Fibroblast of villous mesenchyme (primary cell): ENCODE data around the gene PUDP. TPM values are rescaled to one million over a fixed set of nuclear protein-coding genes. Genes with fewer than 3 reads are reported as not detected.

Experiments
- DNase-seq: peaks from one replicate; pipeline ENCODE4 v3.0.0-alpha.2; 2010; ENCODE audit warnings: low read depth
- H3K4me3 ChIP-seq: 2 replicates; pipeline ENCODE4 v1.5.1; 2011; ENCODE audit warnings: low read depth, mild to moderate bottlenecking, low read length
- CTCF ChIP-seq: IDR thresholded peaks from 2 replicates; pipeline ENCODE4 v1.5.1; 2012; ENCODE audit warnings: low read depth, mild to moderate bottlenecking, low read length; ENCODE audit not compliant: insufficient read depth
- total RNA-seq: library from RNA; depleted of rRNA; stranded (reverse); fragments of >200 nt; gene quantifications from 2 replicates; pipeline ENCODE4 v1.2.3, GENCODE V29; 2012

The PUDP gene
- total RNA-seq, 1 donor, result 15.1 TPM

- TF ChIP-seq CTCF, result no peak
- no peak for DNase-seq
- no peak overlapping the region for H3K4me3 ChIP-seq
Observed at GRCh38 chrX:7083021-7083420, 64.9 kb downstream of the PUDP start.

- no peak for TF ChIP-seq CTCF
- no peak for DNase-seq
- H3K4me3 ChIP-seq, result no peak overlapping the region
Observed at GRCh38 chrX:7082556-7082955, 65.4 kb downstream of the PUDP start.

GRCh38 chrX:7077241-7078230, 70.4 kb downstream of the PUDP start:
- no peak overlapping the region for H3K4me3 ChIP-seq
- DNase-seq, result no peak
- no peak for TF ChIP-seq CTCF

GRCh38 chrX:7076245-7076661, 71.7 kb downstream of the PUDP start:
- DNase-seq, result no peak
- TF ChIP-seq CTCF, result no peak
- H3K4me3 ChIP-seq, result no peak overlapping the region

GRCh38 chrX:7074908-7075204, 73.1 kb downstream of the PUDP start:
- DNase-seq, result no peak
- H3K4me3 ChIP-seq, result no peak overlapping the region
- TF ChIP-seq CTCF, result no peak

- peak; percentile 9 for DNase-seq
- TF ChIP-seq CTCF, result peak; percentile 40
- H3K4me3 ChIP-seq, result no peak overlapping the region
Observed at GRCh38 chrX:7074148-7074907, 73.6 kb downstream of the PUDP start.
